Endothelial cell of umbilical vein (primary cell): ENCODE data around the gene DPP6. TPM values are rescaled to one million over a fixed set of nuclear protein-coding genes. Genes with fewer than 3 reads are reported as not detected.

Experiments
- BruUV-seq: library from RNA; stranded (reverse); fragments of 400-500 nt; replicated peaks from 2 replicates; lab custom pipeline; 2021; lab: Mats Ljungman, UMichigan
- CTCF ChIA-PET: fragments of 300-600, 350-600 bp; sonication (Branson Sonifier 250); formaldehyde crosslinking; loops from one replicate; lab custom pipeline; 2021; ENCODE audit warnings: antibody characterized with exemption, inconsistent platforms; lab: Charles Lee
- POLR2A ChIA-PET: fragments of 300-600, 350-600 bp; sonication (Branson Sonifier 250); formaldehyde crosslinking; loops from one replicate; lab custom pipeline; 2021; ENCODE audit warnings: antibody characterized with exemption, inconsistent platforms; lab: Charles Lee
- DNase-seq: peaks from one replicate; pipeline ENCODE4 v3.0.0-alpha.2; 2011; ENCODE audit warnings: low read depth, low spot score
- FAIRE-seq: peaks from 2 replicates; lab custom pipeline; 2011; peaks lifted over from hg19 to GRCh38; lab: Jason Lieb, UNC
- H2AFZ ChIP-seq: 2 replicates; pipeline ENCODE4 v1.6.0; 2012; ENCODE audit warnings: low read depth, low read length, control low read depth, inconsistent platforms
- H3K27ac ChIP-seq: 2 replicates; pipeline ENCODE4 v1.5.1; 2011; ENCODE audit warnings: low read depth, mild to moderate bottlenecking, control low read depth, low read length, moderate library complexity; ENCODE audit not compliant: insufficient read depth
- H3K27me3 ChIP-seq, 2 experiments: 2 replicates each; pipeline versions ENCODE4 v1.6.0 to v1.6.1; 2011; ENCODE audit warnings: low read length in 2 of 2, mixed read lengths in 1 of 2; ENCODE audit not compliant: control insufficient read depth in 2 of 2, insufficient read depth in 2 of 2
- H3K36me3 ChIP-seq, 2 experiments: 2 replicates in 1 of 2; 3 replicates in 1 of 2; pipeline ENCODE4 v1.5.1; 2011; ENCODE audit warnings: low read length in 2 of 2, mild to moderate bottlenecking in 1 of 2, moderate library complexity in 1 of 2; ENCODE audit not compliant: control insufficient read depth in 2 of 2, insufficient read depth in 2 of 2; ENCODE audit errors: extremely low read depth in 1 of 2
- H3K4me1 ChIP-seq: 3 replicates; pipeline ENCODE4 v1.5.1; 2011; ENCODE audit warnings: mild to moderate bottlenecking, low read length; ENCODE audit not compliant: control insufficient read depth, insufficient read depth; ENCODE audit errors: extremely low read depth
- H3K4me2 ChIP-seq: 2 replicates; pipeline ENCODE4 v1.6.1; 2011; ENCODE audit warnings: low read length, control low read depth, mixed read lengths; ENCODE audit not compliant: insufficient read depth
- H3K4me3 ChIP-seq, 3 experiments: fragments of 200-600 bp in 1 of 3; sonication (generic), shearing (Covaris generic) in 1 of 3; replicated peaks in 1 of 3; 2 replicates each; pipeline ENCODE4 v1.5.1; 2011 to 2016; ENCODE audit warnings: control low read depth in 3 of 3, low read length in 3 of 3, mild to moderate bottlenecking in 2 of 3, inconsistent platforms in 1 of 3, low read depth in 1 of 3, moderate library complexity in 1 of 3; ENCODE audit not compliant: insufficient read depth in 1 of 3
- H3K79me2 ChIP-seq: 2 replicates; pipeline ENCODE4 v1.6.0; 2012; ENCODE audit warnings: low read length, inconsistent platforms; ENCODE audit not compliant: control insufficient read depth, insufficient read depth
- H3K9ac ChIP-seq: replicated peaks from 2 replicates; pipeline ENCODE3; 2011; ENCODE audit warnings: low read length, control low read depth; ENCODE audit not compliant: insufficient read depth; ENCODE audit errors: extremely low read depth
- H3K9me1 ChIP-seq: replicated peaks from 3 replicates; pipeline ENCODE4 v1.6.0; 2011; ENCODE audit warnings: mild to moderate bottlenecking, low read length; ENCODE audit not compliant: control insufficient read depth, insufficient read depth; ENCODE audit errors: extremely low read depth
- H3K9me3 ChIP-seq: replicated peaks from 2 replicates; pipeline ENCODE4 v1.5.1; 2012; ENCODE audit warnings: low read length, inconsistent platforms; ENCODE audit not compliant: control insufficient read depth, insufficient read depth
- H4K20me1 ChIP-seq: replicated peaks from 2 replicates; pipeline ENCODE3; 2011; ENCODE audit warnings: mild to moderate bottlenecking, low read length; ENCODE audit not compliant: control insufficient read depth, insufficient read depth; ENCODE audit errors: extremely low read depth
- EZH2 ChIP-seq: IDR thresholded peaks from 2 replicates; pipeline ENCODE4 v1.6.1; 2012; ENCODE audit warnings: borderline replicate concordance, low read depth, mild to moderate bottlenecking, moderate library complexity, low read length, inconsistent platforms; ENCODE audit not compliant: severe bottlenecking
- FOS ChIP-seq: IDR thresholded peaks from 2 replicates; pipeline ENCODE4 v1.6.1; 2011; ENCODE audit warnings: mild to moderate bottlenecking, low read length, moderate library complexity, borderline replicate concordance; ENCODE audit not compliant: insufficient read depth
- GATA2 ChIP-seq: IDR thresholded peaks from 2 replicates; pipeline ENCODE4 v1.7.0; 2011; ENCODE audit warnings: low read depth, mild to moderate bottlenecking, moderate library complexity, mixed read lengths, low read length; ENCODE audit not compliant: insufficient read length, insufficient read depth
- JUN ChIP-seq: IDR thresholded peaks from 2 replicates; pipeline ENCODE4 v1.6.1; 2011; ENCODE audit warnings: borderline replicate concordance, low read depth; ENCODE audit not compliant: insufficient read length, insufficient read depth
- MYC ChIP-seq: IDR thresholded peaks from one replicate; pipeline ENCODE4 v1.6.1; 2011; ENCODE audit warnings: mild to moderate bottlenecking, low read depth, low read length
- POLR2A ChIP-seq: IDR thresholded peaks from 2 replicates; pipeline ENCODE4 v1.6.1; 2012; ENCODE audit warnings: low read depth, mild to moderate bottlenecking, control low read depth, low read length
- POLR2AphosphoS5 ChIP-seq: IDR thresholded peaks from 2 replicates; pipeline ENCODE4 v1.6.1; 2012; ENCODE audit warnings: low read depth, mild to moderate bottlenecking, control low read depth, low read length, moderate library complexity; ENCODE audit not compliant: insufficient read depth
- dilution Hi-C: fragments of 300-500 bp; cut with MboI; formaldehyde crosslinking; loops from one replicate; pipeline ENCODE4 v1.15.0; 2019; ENCODE audit warnings: low sequenced_read_pairs; ENCODE audit not compliant: extremely low pct_ligation_motif_present
- intact Hi-C: fragments of 100-400 bp; cut with micrococcal nuclease; formaldehyde crosslinking; loops from one replicate; pipeline ENCODE4 v1.10.0; 2022
- polyA plus RNA-seq, 4 experiments: library from polyadenylated mRNA; depleted of rRNA in 3 of 4; stranded (reverse) in 3 of 4; unstranded in 1 of 4; fragments of >200 nt; gene quantifications; 2 replicates each; pipeline versions ENCODE4 v1.2.1 to v1.2.3, GENCODE V29; 2011 to 2012; ENCODE audit warnings: missing spikeins in 1 of 4
- total RNA-seq: library from RNA; stranded (reverse); gene quantifications from 2 replicates; pipeline ENCODE4 v1.2.3, GENCODE V29; 2021
- TF ChIP-seq, protein P1 (sequence below): IDR thresholded peaks from 2 replicates; pipeline ENCODE4 v1.6.1; 2011; ENCODE audit not compliant: insufficient read depth, insufficient read length
- TF ChIP-seq, protein P2 (sequence below), 2 donors: IDR thresholded peaks; 1 replicate in 1 of 2; 2 replicates in 1 of 2; pipeline ENCODE4 v1.5.1; 2011; ENCODE audit warnings: low read length in 2 of 2, mild to moderate bottlenecking in 2 of 2, moderate library complexity in 2 of 2, control low read depth in 1 of 2, inconsistent platforms in 1 of 2, low read depth in 1 of 2; ENCODE audit not compliant: insufficient read depth in 1 of 2; ENCODE audit errors: extremely low read depth in 1 of 2

The DPP6 gene
- total and polyA plus RNA-seq, 2 donors (not counting 3 experiments of a cell fraction or from before 2014, with no cell fraction given) = not detected

DNA sequence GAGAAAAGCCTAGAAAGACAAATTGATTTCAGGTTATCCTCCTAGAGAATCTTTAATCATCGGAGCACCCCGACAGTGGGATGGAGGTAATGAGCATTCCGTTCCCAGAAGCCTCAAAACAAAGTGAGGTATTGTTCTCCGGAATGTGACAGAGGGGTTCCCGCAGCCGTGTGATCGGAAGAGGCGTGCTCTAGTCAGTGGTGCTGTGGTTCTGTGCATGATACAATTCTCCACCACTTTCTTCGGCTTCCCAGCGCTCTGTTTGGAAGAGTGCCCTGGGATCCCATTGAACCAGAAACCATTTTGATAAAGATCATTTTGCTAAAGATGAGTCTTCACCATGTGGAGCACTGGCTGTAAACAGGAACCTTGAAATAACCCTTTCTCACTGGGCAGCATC, 516.1 kb downstream of the DPP6 start:
- TF ChIP-seq EZH2 = no peak
- TF ChIP-seq POLR2A = no peak
- TF ChIP-seq POLR2AphosphoS5 = no peak
- TF ChIP-seq, protein P1, sequence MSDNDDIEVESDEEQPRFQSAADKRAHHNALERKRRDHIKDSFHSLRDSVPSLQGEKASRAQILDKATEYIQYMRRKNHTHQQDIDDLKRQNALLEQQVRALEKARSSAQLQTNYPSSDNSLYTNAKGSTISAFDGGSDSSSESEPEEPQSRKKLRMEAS = no peak
- TF ChIP-seq JUN = no peak
- TF ChIP-seq, protein P2, sequence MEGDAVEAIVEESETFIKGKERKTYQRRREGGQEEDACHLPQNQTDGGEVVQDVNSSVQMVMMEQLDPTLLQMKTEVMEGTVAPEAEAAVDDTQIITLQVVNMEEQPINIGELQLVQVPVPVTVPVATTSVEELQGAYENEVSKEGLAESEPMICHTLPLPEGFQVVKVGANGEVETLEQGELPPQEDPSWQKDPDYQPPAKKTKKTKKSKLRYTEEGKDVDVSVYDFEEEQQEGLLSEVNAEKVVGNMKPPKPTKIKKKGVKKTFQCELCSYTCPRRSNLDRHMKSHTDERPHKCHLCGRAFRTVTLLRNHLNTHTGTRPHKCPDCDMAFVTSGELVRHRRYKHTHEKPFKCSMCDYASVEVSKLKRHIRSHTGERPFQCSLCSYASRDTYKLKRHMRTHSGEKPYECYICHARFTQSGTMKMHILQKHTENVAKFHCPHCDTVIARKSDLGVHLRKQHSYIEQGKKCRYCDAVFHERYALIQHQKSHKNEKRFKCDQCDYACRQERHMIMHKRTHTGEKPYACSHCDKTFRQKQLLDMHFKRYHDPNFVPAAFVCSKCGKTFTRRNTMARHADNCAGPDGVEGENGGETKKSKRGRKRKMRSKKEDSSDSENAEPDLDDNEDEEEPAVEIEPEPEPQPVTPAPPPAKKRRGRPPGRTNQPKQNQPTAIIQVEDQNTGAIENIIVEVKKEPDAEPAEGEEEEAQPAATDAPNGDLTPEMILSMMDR (IDR thresholded peaks at IDR 0.05; ENCODE audit: extremely low read depth in 1 of 2, insufficient read depth in 1 of 2, low read depth in 1 of 2, low read length in 2 of 2) = no peak
- TF ChIP-seq MYC = no peak
- TF ChIP-seq FOS = no peak
- TF ChIP-seq GATA2 = no peak
- intact Hi-C loops = no loop called here
- Histone ChIP-seq H2AFZ (no peak overlapping the region), H3K4me1 (no peaks in the 10 kb centered on the region), H3K4me3 (no peak overlapping the region), H4K20me1 (no peaks in the 10 kb centered on the region), H3K36me3 (no peaks in the 10 kb centered on the region), H3K27ac (no peak overlapping the region), H3K27me3 (no peaks in the 10 kb centered on the region), H3K9me1 (no peaks in the 10 kb centered on the region), H3K9ac (no peak overlapping the region), H3K9me3 (no peaks in the 10 kb centered on the region), H3K79me2 (no peaks in the 10 kb centered on the region), H3K4me2 (no peak overlapping the region)
- dilution Hi-C loops = no loop called here
- BruUV-seq = no TSS peak
- CTCF ChIA-PET = no interaction called here
- POLR2A ChIA-PET = no interaction called here
- DNase-seq = no peak
- no peak for FAIRE-seq
